H9 (cell line): ENCODE data around the gene ASCL3. TPM values are rescaled to one million over a fixed set of nuclear protein-coding genes. Genes with fewer than 3 reads are reported as not detected.

Source experiments
- DNase-seq: peaks from one replicate; pipeline ENCODE4 v3.0.0-alpha.2; 2017
- H2AFZ ChIP-seq: one replicate; pipeline ENCODE4 v1.6.1; 2013; ENCODE audit warnings: mild to moderate bottlenecking, low read length, control low read depth, moderate library complexity
- H2AK5ac ChIP-seq: 2 replicates; pipeline ENCODE4 v1.6.1; 2013; ENCODE audit warnings: low read length, control low read depth, mixed read lengths; ENCODE audit not compliant: insufficient read length
- H2BK120ac ChIP-seq: one replicate; pipeline ENCODE4 v1.6.1; 2013; ENCODE audit warnings: low read depth, mild to moderate bottlenecking, low read length, control low read depth, inconsistent platforms; ENCODE audit not compliant: poor library complexity, severe bottlenecking
- H2BK12ac ChIP-seq: 2 replicates; pipeline ENCODE4 v1.6.1; 2013; ENCODE audit warnings: low read length, control low read depth, mixed read lengths, low read depth; ENCODE audit not compliant: insufficient read length
- H2BK15ac ChIP-seq: 2 replicates; pipeline ENCODE4 v1.6.1; 2013; ENCODE audit warnings: low read depth, low read length, control low read depth
- H2BK20ac ChIP-seq: one replicate; pipeline ENCODE4 v1.6.1; 2013; ENCODE audit warnings: low read depth, mild to moderate bottlenecking, low read length, control low read depth, inconsistent platforms; ENCODE audit not compliant: poor library complexity, severe bottlenecking
- H2BK5ac ChIP-seq: 2 replicates; pipeline ENCODE4 v1.6.1; 2013; ENCODE audit warnings: low read length, control low read depth, mixed read lengths; ENCODE audit not compliant: insufficient read length
- H3K14ac ChIP-seq: 2 replicates; pipeline ENCODE4 v1.6.1; 2013; ENCODE audit warnings: low read length, control low read depth; ENCODE audit not compliant: insufficient read depth
- H3K18ac ChIP-seq: 2 replicates; pipeline ENCODE4 v1.6.1; 2013; ENCODE audit warnings: low read depth, mild to moderate bottlenecking, mixed read lengths, low read length, control low read depth; ENCODE audit not compliant: insufficient read length
- H3K23ac ChIP-seq: 2 replicates; pipeline ENCODE4 v1.6.1; 2013; ENCODE audit warnings: low read length, control low read depth, mixed read lengths, low read depth; ENCODE audit not compliant: insufficient read length
- H3K23me2 ChIP-seq: 2 replicates; pipeline ENCODE4 v1.6.1; 2013; ENCODE audit warnings: low read depth, mild to moderate bottlenecking, mixed read lengths, low read length, control low read depth; ENCODE audit not compliant: insufficient read length, poor library complexity, severe bottlenecking
- H3K27ac ChIP-seq: 2 replicates; pipeline ENCODE4 v1.5.1; 2013; ENCODE audit warnings: low read length, control low read depth, mixed read lengths, low read depth; ENCODE audit not compliant: insufficient read length
- H3K27me3 ChIP-seq: 2 replicates; pipeline ENCODE4 v1.6.1; 2013; ENCODE audit warnings: low read length, control low read depth, inconsistent platforms; ENCODE audit not compliant: insufficient read depth
- H3K4ac ChIP-seq: 2 replicates; pipeline ENCODE4 v1.6.1; 2013; ENCODE audit warnings: low read depth, mild to moderate bottlenecking, control low read depth, inconsistent platforms, low read length, moderate library complexity
- H3K4me1 ChIP-seq: 2 replicates; pipeline ENCODE4 v1.6.1; 2013; ENCODE audit warnings: low read length, control low read depth, inconsistent platforms; ENCODE audit not compliant: insufficient read depth
- H3K4me2 ChIP-seq: 2 replicates; pipeline ENCODE4 v1.6.1; 2013; ENCODE audit warnings: low read length, control low read depth, mixed read lengths; ENCODE audit not compliant: insufficient read length, insufficient read depth
- H3K56ac ChIP-seq: 2 replicates; pipeline ENCODE4 v1.6.1; 2013; ENCODE audit warnings: low read depth, mild to moderate bottlenecking, mixed read lengths, low read length, control low read depth; ENCODE audit not compliant: insufficient read length
- H3K79me1 ChIP-seq: 2 replicates; pipeline ENCODE4 v1.6.1; 2013; ENCODE audit warnings: low read depth, mild to moderate bottlenecking, moderate library complexity, low read length, control low read depth, inconsistent platforms; ENCODE audit not compliant: insufficient read depth, poor library complexity, severe bottlenecking
- H3K79me2 ChIP-seq: 2 replicates; pipeline ENCODE4 v1.6.1; 2013; ENCODE audit warnings: low read length, control low read depth, inconsistent platforms; ENCODE audit not compliant: insufficient read depth
- H3K9ac ChIP-seq: 2 replicates; pipeline ENCODE4 v1.6.1; 2013; ENCODE audit warnings: low read length, control low read depth, mixed read lengths; ENCODE audit not compliant: insufficient read length; ENCODE audit errors: extremely low read depth
- H3K9me3 ChIP-seq: one replicate; pipeline ENCODE4 v1.6.1; 2013; ENCODE audit warnings: low read depth, low read length, inconsistent platforms; ENCODE audit not compliant: control insufficient read depth
- H3T11ph ChIP-seq: one replicate; pipeline ENCODE4 v1.6.1; 2013; ENCODE audit warnings: mild to moderate bottlenecking, low read length, control low read depth, inconsistent platforms
- H4K20me1 ChIP-seq: one replicate; pipeline ENCODE4 v1.6.1; 2013; ENCODE audit not compliant: control insufficient read depth, insufficient read length, insufficient read depth
- H4K5ac ChIP-seq: 2 replicates; pipeline ENCODE4 v1.6.1; 2013; ENCODE audit warnings: low read depth, mild to moderate bottlenecking, mixed read lengths, low read length, control low read depth; ENCODE audit not compliant: insufficient read length
- H4K8ac ChIP-seq: replicated peaks from 2 replicates; pipeline ENCODE4 v1.6.1; 2013; ENCODE audit warnings: low read length, control low read depth, mixed read lengths, low read depth; ENCODE audit not compliant: insufficient read length
- H4K91ac ChIP-seq: 2 replicates; pipeline ENCODE4 v1.6.1; 2013; ENCODE audit warnings: low read depth, mild to moderate bottlenecking, moderate library complexity, mixed read lengths, low read length, control low read depth; ENCODE audit not compliant: insufficient read length
- H3K27ac Mint-ChIP-seq, 3 experiments: 2 replicates in 2 of 3; 3 replicates in 1 of 3; pipeline ENCODE4 v1.8.0; 2020 to 2021; ENCODE audit warnings: mixed read lengths in 3 of 3, mild to moderate bottlenecking in 1 of 3, moderate library complexity in 1 of 3
- H3K27me3 Mint-ChIP-seq: 2 replicates; pipeline ENCODE4 v1.8.0; 2021; ENCODE audit warnings: low read depth, mild to moderate bottlenecking, moderate library complexity, mixed read lengths
- H3K36me3 Mint-ChIP-seq, 3 experiments: 2 replicates in 2 of 3; 3 replicates in 1 of 3; pipeline ENCODE4 v1.8.0; 2020 to 2021; ENCODE audit warnings: low read depth in 3 of 3, mixed read lengths in 3 of 3; ENCODE audit not compliant: insufficient read depth in 1 of 3
- H3K4me1 Mint-ChIP-seq, 2 experiments: 2 replicates each; pipeline ENCODE4 v1.8.0; 2020; ENCODE audit warnings: mixed read lengths in 2 of 2
- H3K4me3 Mint-ChIP-seq, 2 experiments: 2 replicates in 1 of 2; 3 replicates in 1 of 2; pipeline ENCODE4 v1.8.0; 2020 to 2021; ENCODE audit warnings: mild to moderate bottlenecking in 2 of 2, mixed read lengths in 2 of 2, moderate library complexity in 1 of 2
- H3K9me3 Mint-ChIP-seq, 2 experiments: 2 replicates in 1 of 2; 3 replicates in 1 of 2; pipeline ENCODE4 v1.8.0; 2020; ENCODE audit warnings: mild to moderate bottlenecking in 2 of 2, mixed read lengths in 2 of 2, moderate library complexity in 1 of 2
- CTCF ChIP-seq: fragments of 200-600 bp; sonication (generic); conservative IDR thresholded peaks from 3 replicates; pipeline ENCODE4 v1.8.0; 2021; ENCODE audit warnings: antibody characterized with exemption, mild to moderate bottlenecking
- WGBS: extraction: QIAGEN DNeasy Blood & Tissue Kit; methylation state at CpG from one replicate; pipeline ENCODE4 v1.1.7; 2013; ENCODE audit warnings: missing lambda C conversion rate, low lambda C conversion rate, mixed read lengths; ENCODE audit not compliant: insufficient read length; ENCODE audit errors: extremely low coverage; 5-methylcytosine and 5-hydroxymethylcytosine counted together
- total RNA-seq: library from RNA; stranded (reverse); gene quantifications from 2 replicates; pipeline ENCODE4 v1.2.1, GENCODE V29; 2021

ASCL3 gene
- total RNA-seq, 1 experiment from 2014 or later, result not detected

- Histone ChIP-seq H2AK5ac (no peak overlapping the region), H3K9ac (no peak overlapping the region), H4K91ac (no peak overlapping the region), H3K4me2 (no peak overlapping the region), H4K20me1 (no peaks in the 10 kb centered on the region), H3K23ac (no peak overlapping the region), H3K56ac (no peak overlapping the region), H3K4ac (no peak overlapping the region), H3T11ph (no peak overlapping the region), H2BK20ac (no peak overlapping the region), H2AFZ (no peak overlapping the region), H3K9me3 (no peaks in the 10 kb centered on the region), H4K5ac (no peak overlapping the region), H3K27me3 (no peaks in the 10 kb centered on the region), H4K8ac (no peak overlapping the region), H2BK120ac (no peak overlapping the region), H3K4me1 (peaks cover 4% of the 10 kb centered on the region; the same call in 1 of the 2 replicates), H3K27ac (no peak overlapping the region), H3K23me2 (no peaks in the 10 kb centered on the region), H3K18ac (no peak overlapping the region), H3K79me1 (no peaks in the 10 kb centered on the region), H2BK15ac (no peak overlapping the region), H2BK5ac (no peak overlapping the region), H3K14ac (no peak overlapping the region), H3K79me2 (no peaks in the 10 kb centered on the region), H2BK12ac (no peak overlapping the region)
- H3K9me3 Mint-ChIP-seq, result no peaks in the 10 kb centered on the region; a peak in 1 of 5 replicates
- H3K27me3 Mint-ChIP-seq, result peaks cover 3% of the 10 kb centered on the region; the same call in 1 of the 2 replicates
- TF ChIP-seq CTCF, result no peak
- no CpG with 5 or more reads among the region's 3 CpGs for WGBS
- no peak overlapping the region for H3K4me3 Mint-ChIP-seq
- peaks cover 6 to 8% of the 10 kb centered on the region in 2 experiments; a peak in 2 of 4 replicates for H3K4me1 Mint-ChIP-seq
- DNase-seq, result no peak
- no peaks in the 10 kb centered on the region for H3K36me3 Mint-ChIP-seq
- no peak overlapping the region for H3K27ac Mint-ChIP-seq
These were observed 45.8 kb upstream of the ASCL3 start for GRCh38 chr11:8988329-8989234.
